ENCODE measurements around the gene NSMCE1. TPM values are rescaled to one million over a fixed set of nuclear protein-coding genes. Genes with fewer than 3 reads are reported as not detected.
A peak's percentile ranks its signal among the peaks of the same experiment; 100 is the strongest.
"Not testable (repeated sequence)": the region's sequence is repeated elsewhere in the genome, so short reads cannot be mapped to it uniquely, and the experiment has no call there.

Gene NSMCE1
- total and polyA plus RNA-seq, 2 donors, result 69.5 to 79.9 TPM

- H3K4me3 ChIP-seq (ENCODE audit: low read length in 2 of 2), result no peak overlapping the region
- H3K4me1 ChIP-seq (ENCODE audit: control insufficient read depth in 2 of 2, insufficient read depth in 2 of 2, low read length in 2 of 2), result peaks cover 0 to 4% of the 10 kb centered on the region in 2 donors
- WGBS, result 98% methylated on average over 17 of the region's 17 CpGs
- no peaks in the 10 kb centered on the region for H3K9me3 ChIP-seq (ENCODE audit: control insufficient read depth in 2 of 2, insufficient read depth in 1 of 2, low read length in 1 of 2)
- H3K27ac ChIP-seq (ENCODE audit: low read depth in 1 of 2, low read length in 1 of 2), result no peak overlapping the region
- DNase-seq (ENCODE audit: low read depth in 6 of 9, low spot score in 9 of 9), result no peak
- peaks cover 13 to 27% of the 10 kb centered on the region in 2 donors for H3K36me3 ChIP-seq (ENCODE audit: control insufficient read depth in 2 of 2, insufficient read depth in 2 of 2, low read length in 1 of 2)
- no peaks in the 10 kb centered on the region for H3K27me3 ChIP-seq (ENCODE audit: control insufficient read depth in 2 of 2, insufficient read depth in 1 of 2, low read length in 1 of 2)
Measured at GRCh38 chr16:27210174-27210573, 58.4 kb downstream of the NSMCE1 start.

GRCh38 chr16:27209591-27209990 lies 59.0 kb downstream of the NSMCE1 start:
- no peaks in the 10 kb centered on the region for H3K27me3 ChIP-seq (ENCODE audit: control insufficient read depth in 2 of 2, insufficient read depth in 1 of 2, low read length in 1 of 2)
- peaks cover 13 to 23% of the 10 kb centered on the region in 2 donors for H3K36me3 ChIP-seq (ENCODE audit: control insufficient read depth in 2 of 2, insufficient read depth in 2 of 2, low read length in 1 of 2)
- 98% methylated on average over 8 of the region's 8 CpGs for WGBS
- no peak overlapping the region for H3K27ac ChIP-seq (ENCODE audit: low read depth in 1 of 2, low read length in 1 of 2)
- no peaks in the 10 kb centered on the region for H3K9me3 ChIP-seq (ENCODE audit: control insufficient read depth in 2 of 2, insufficient read depth in 1 of 2, low read length in 1 of 2)
- H3K4me1 ChIP-seq (ENCODE audit: control insufficient read depth in 2 of 2, insufficient read depth in 2 of 2, low read length in 2 of 2), result peaks cover 2 to 7% of the 10 kb centered on the region in 2 donors
- no peak for DNase-seq (ENCODE audit: low read depth in 6 of 9, low spot score in 9 of 9)
- H3K4me3 ChIP-seq (ENCODE audit: low read length in 2 of 2), result no peak overlapping the region

GRCh38 chr16:27208796-27209195 lies 59.8 kb downstream of the NSMCE1 start:
- DNase-seq (ENCODE audit: low read depth in 6 of 9, low spot score in 9 of 9), result no peak
- H3K9me3 ChIP-seq (ENCODE audit: control insufficient read depth in 2 of 2, insufficient read depth in 1 of 2, low read length in 1 of 2), result no peaks in the 10 kb centered on the region
- WGBS, result 98% methylated on average over 3 of the region's 3 CpGs
- H3K36me3 ChIP-seq (ENCODE audit: control insufficient read depth in 2 of 2, insufficient read depth in 2 of 2, low read length in 1 of 2), result peaks cover 13 to 17% of the 10 kb centered on the region in 2 donors
- H3K27ac ChIP-seq (ENCODE audit: low read depth in 1 of 2, low read length in 1 of 2), result no peak overlapping the region
- no peaks in the 10 kb centered on the region for H3K27me3 ChIP-seq (ENCODE audit: control insufficient read depth in 2 of 2, insufficient read depth in 1 of 2, low read length in 1 of 2)
- no peak overlapping the region for H3K4me3 ChIP-seq (ENCODE audit: low read length in 2 of 2)
- H3K4me1 ChIP-seq (ENCODE audit: control insufficient read depth in 2 of 2, insufficient read depth in 2 of 2, low read length in 2 of 2), result peaks cover 6 to 15% of the 10 kb centered on the region in 2 donors

GRCh38 chr16:27208081-27208680 lies 60.4 kb downstream of the NSMCE1 start:
- Histone ChIP-seq H3K27ac (ENCODE audit: low read depth in 1 of 2, low read length in 1 of 2) (no peak overlapping the region), H3K27me3 (ENCODE audit: control insufficient read depth in 2 of 2, insufficient read depth in 1 of 2, low read length in 1 of 2) (no peaks in the 10 kb centered on the region), H3K36me3 (ENCODE audit: control insufficient read depth in 2 of 2, insufficient read depth in 2 of 2, low read length in 1 of 2) (peaks cover 11 to 17% of the 10 kb centered on the region in 2 donors), H3K9me3 (ENCODE audit: control insufficient read depth in 2 of 2, insufficient read depth in 1 of 2, low read length in 1 of 2) (no peaks in the 10 kb centered on the region), H3K4me1 (ENCODE audit: control insufficient read depth in 2 of 2, insufficient read depth in 2 of 2, low read length in 2 of 2) (peaks cover 6 to 16% of the 10 kb centered on the region in 2 donors), H3K4me3 (ENCODE audit: low read length in 2 of 2) (no peak overlapping the region)
- 97% methylated on average over 8 of the region's 8 CpGs for WGBS
- DNase-seq (ENCODE audit: low read depth in 6 of 9, low spot score in 9 of 9), result no peak

- H3K4me1 ChIP-seq (ENCODE audit: control insufficient read depth in 2 of 2, insufficient read depth in 2 of 2, low read length in 2 of 2), result peaks cover 6 to 21% of the 10 kb centered on the region in 2 donors
- H3K36me3 ChIP-seq (ENCODE audit: control insufficient read depth in 2 of 2, insufficient read depth in 2 of 2, low read length in 1 of 2), result peaks cover 11 to 17% of the 10 kb centered on the region in 2 donors
- H3K27ac ChIP-seq (ENCODE audit: low read depth in 1 of 2, low read length in 1 of 2); DNase-seq (ENCODE audit: low read depth in 6 of 9, low spot score in 9 of 9); H3K4me3 ChIP-seq (ENCODE audit: low read length in 2 of 2); H3K9me3 ChIP-seq (ENCODE audit: control insufficient read depth in 2 of 2, insufficient read depth in 1 of 2, low read length in 1 of 2); H3K27me3 ChIP-seq (ENCODE audit: control insufficient read depth in 2 of 2, insufficient read depth in 1 of 2, low read length in 1 of 2): not testable (repeated sequence)
- 96% methylated on average over 10 of the region's 10 CpGs for WGBS
Measured at GRCh38 chr16:27207121-27207520, 61.5 kb downstream of the NSMCE1 start.

GRCh38 chr16:27205423-27206065 lies 63.0 kb downstream of the NSMCE1 start:
- peaks cover 6 to 19% of the 10 kb centered on the region in 2 donors for H3K4me1 ChIP-seq (ENCODE audit: control insufficient read depth in 2 of 2, insufficient read depth in 2 of 2, low read length in 2 of 2)
- no peak overlapping the region for H3K4me3 ChIP-seq (ENCODE audit: low read length in 2 of 2)
- H3K9me3 ChIP-seq (ENCODE audit: control insufficient read depth in 2 of 2, insufficient read depth in 1 of 2, low read length in 1 of 2), result no peaks in the 10 kb centered on the region
- peaks cover 3 to 9% of the 10 kb centered on the region in 2 donors for H3K36me3 ChIP-seq (ENCODE audit: control insufficient read depth in 2 of 2, insufficient read depth in 2 of 2, low read length in 1 of 2)
- no peak overlapping the region for H3K27ac ChIP-seq (ENCODE audit: low read depth in 1 of 2, low read length in 1 of 2)
- WGBS, result 99% methylated on average over 10 of the region's 10 CpGs
- no peaks in the 10 kb centered on the region for H3K27me3 ChIP-seq (ENCODE audit: control insufficient read depth in 2 of 2, insufficient read depth in 1 of 2, low read length in 1 of 2)
- DNase-seq (ENCODE audit: low read depth in 6 of 9, low spot score in 9 of 9), result no peak

GRCh38 chr16:27204312-27204915 lies 64.2 kb downstream of the NSMCE1 start:
- no peaks in the 10 kb centered on the region for H3K27me3 ChIP-seq (ENCODE audit: control insufficient read depth in 2 of 2, insufficient read depth in 1 of 2, low read length in 1 of 2)
- no peak for DNase-seq (ENCODE audit: low read depth in 6 of 9, low spot score in 9 of 9)
- H3K4me3 ChIP-seq (ENCODE audit: low read length in 2 of 2), result peak overlapping the region; percentile 90 to 97
- H3K36me3 ChIP-seq (ENCODE audit: control insufficient read depth in 2 of 2, insufficient read depth in 2 of 2, low read length in 1 of 2), result no peaks in the 10 kb centered on the region
- H3K27ac ChIP-seq (ENCODE audit: low read depth in 1 of 2, low read length in 1 of 2), result peak overlapping the region; percentile 99 to 100
- peaks cover 12 to 23% of the 10 kb centered on the region in 2 donors for H3K4me1 ChIP-seq (ENCODE audit: control insufficient read depth in 2 of 2, insufficient read depth in 2 of 2, low read length in 2 of 2)
- H3K9me3 ChIP-seq (ENCODE audit: control insufficient read depth in 2 of 2, insufficient read depth in 1 of 2, low read length in 1 of 2), result no peaks in the 10 kb centered on the region
- 67% methylated on average over 14 of the region's 14 CpGs for WGBS

GRCh38 chr16:27203507-27204311 lies 64.9 kb downstream of the NSMCE1 start, which contains the start of gene KDM8:
Gene KDM8, plus strand, starts transcription at chr16:27203526. Its CDS starts 6,598 bp downstream, at chr16:27210124.
- peak; percentile 95 to 100 (median 99) for DNase-seq (ENCODE audit: low read depth in 6 of 9, low spot score in 9 of 9)
- Histone ChIP-seq H3K4me1 (ENCODE audit: control insufficient read depth in 2 of 2, insufficient read depth in 2 of 2, low read length in 2 of 2) (peaks cover 14 to 30% of the 10 kb centered on the region in 2 donors), H3K4me3 (ENCODE audit: low read length in 2 of 2) (peak within 1 kb of the TSS; percentile 90 to 97), H3K36me3 (ENCODE audit: control insufficient read depth in 2 of 2, insufficient read depth in 2 of 2, low read length in 1 of 2) (no peaks in the 10 kb centered on the region), H3K27me3 (ENCODE audit: control insufficient read depth in 2 of 2, insufficient read depth in 1 of 2, low read length in 1 of 2) (no peaks in the 10 kb centered on the region), H3K9me3 (ENCODE audit: control insufficient read depth in 2 of 2, insufficient read depth in 1 of 2, low read length in 1 of 2) (no peaks in the 10 kb centered on the region), H3K27ac (ENCODE audit: low read depth in 1 of 2, low read length in 1 of 2) (peak within 1 kb of the TSS; percentile 99 to 100)
- under 1% methylated on average over 70 of the region's 70 CpGs for WGBS
